Measurements from ENCODE around the gene PDCD4. TPM values are rescaled to one million over a fixed set of nuclear protein-coding genes. Genes with fewer than 3 reads are reported as not detected.

Gene PDCD4
- 23.3 and 31.1 TPM in 2 replicates for polyA plus RNA-seq (2012; rRNA removed)
- polyA plus RNA-seq (2012; cell fraction: cytosol; rRNA removed) = 33.5 and 54.6 TPM in 2 replicates
- 6.9 and 18.3 TPM in 2 replicates for polyA plus RNA-seq (2012; cell fraction: nucleus; rRNA removed)

DNA sequence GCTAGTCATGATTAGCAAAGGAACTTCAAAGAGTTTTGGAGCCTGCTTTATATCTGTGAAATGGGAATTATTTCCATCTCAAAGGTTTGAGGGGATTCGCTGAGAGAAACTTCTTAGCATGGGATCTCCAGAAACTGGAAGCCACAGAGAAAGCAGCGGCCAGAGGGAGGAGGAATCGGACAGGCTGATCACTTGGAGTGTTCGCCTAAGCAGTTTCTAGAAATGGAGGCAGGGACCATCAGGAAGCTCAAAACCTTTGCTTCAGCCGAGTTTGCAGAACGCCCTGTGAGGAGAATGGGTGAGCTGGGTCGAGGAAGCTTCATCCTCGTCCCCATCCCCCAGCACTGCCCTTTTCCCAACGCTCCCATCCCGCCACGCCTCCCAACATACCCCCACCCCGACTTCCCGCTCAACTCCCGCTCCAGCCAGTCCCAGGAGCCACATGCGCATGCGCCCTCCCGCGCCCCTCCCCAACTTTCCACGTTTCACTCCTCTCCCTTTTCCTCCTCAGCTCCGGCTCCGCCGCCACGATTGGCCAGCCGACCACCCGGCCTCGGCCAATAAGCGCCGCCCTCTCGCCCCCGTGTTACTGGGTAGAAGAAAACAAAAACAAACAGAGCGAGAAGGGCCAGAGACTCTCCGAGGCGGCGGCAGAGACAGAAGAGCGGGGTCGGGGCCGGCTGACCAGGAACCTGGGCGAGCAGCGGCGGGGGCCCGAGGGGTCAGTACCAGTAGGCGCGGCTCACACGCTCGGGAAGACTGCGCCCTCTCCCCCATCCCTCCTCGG is at the start of gene PDCD4:
Gene PDCD4 (plus strand): TSS at position 631 of the 787 bp plus-strand sequence. CDS start 4,100 bp downstream, outside the sequence.
- Histone ChIP-seq H3K4me3 (ENCODE audit: low read depth in 2 of 2, low read length in 1 of 2) (peak within 1 kb of the TSS; percentile 74 to 91), H2AFZ (ENCODE audit: low read depth) (peak within 1 kb of the TSS; percentile 96), H3K4me2 (peak within 1 kb of the TSS; percentile 86), H3K9ac (peak within 1 kb of the TSS; percentile 88), H3K79me2 (ENCODE audit: insufficient read depth) (peaks cover 36% of the 10 kb centered on the region), H3K27ac (ENCODE audit: low read depth in 2 of 2, low read length in 1 of 2) (peak within 1 kb of the TSS; percentile 88 to 97), H3F3A (replicated peaks; ENCODE audit: insufficient read depth) (peaks cover 3% of the 10 kb centered on the region), H3K36me3 (replicated peaks in 1 of 2; ENCODE audit: control insufficient read depth in 1 of 2, insufficient read depth in 2 of 2, low read length in 1 of 2) (peaks cover 5 to 8% of the 10 kb centered on the region in 2 experiments), H3K9me2 (no peaks in the 10 kb centered on the region), H3K9me3 (no peaks in the 10 kb centered on the region), H4K20me1 (ENCODE audit: insufficient read depth) (peaks cover 13% of the 10 kb centered on the region; the same call in 1 of the 2 replicates), H3K27me3 (ENCODE audit: insufficient read depth) (no peaks in the 10 kb centered on the region), H3K4me1 (ENCODE audit: control insufficient read depth in 1 of 2, insufficient read depth in 2 of 2, low read depth in 1 of 2, low read length in 1 of 2) (peaks cover 0 to 30% of the 10 kb centered on the region in 2 experiments; a peak in 2 of 4 replicates)
- ChIA-PET CTCF (interaction anchor here (0.6 to 1.0 kb wide), 4 partner anchors 68 to 271 kb away, joined by 3 read pairs; no protein-coding TSS in a partner anchor), POLR2A (interaction anchor here (0.6 to 1.3 kb wide), 10 partner anchors 11 to 90 kb away, joined by 3 to 12 read pairs (median 4); no protein-coding TSS in a partner anchor)
- peak; percentile 93 for DNase-seq
- 4% methylated on average over 36 of the region's 47 CpGs for WGBS (ENCODE audit: low lambda C conversion rate)
- TF ChIP-seq CTCF (IDR thresholded peaks at IDR 0.05) = no peak
- no peak for TF ChIP-seq EZH2phosphoT487 (IDR thresholded peaks at IDR 0.05; ENCODE audit: borderline replicate concordance, low read depth)
- TF ChIP-seq TCF12 (IDR thresholded peaks at IDR 0.05) = no peak
- TF ChIP-seq, protein P1, sequence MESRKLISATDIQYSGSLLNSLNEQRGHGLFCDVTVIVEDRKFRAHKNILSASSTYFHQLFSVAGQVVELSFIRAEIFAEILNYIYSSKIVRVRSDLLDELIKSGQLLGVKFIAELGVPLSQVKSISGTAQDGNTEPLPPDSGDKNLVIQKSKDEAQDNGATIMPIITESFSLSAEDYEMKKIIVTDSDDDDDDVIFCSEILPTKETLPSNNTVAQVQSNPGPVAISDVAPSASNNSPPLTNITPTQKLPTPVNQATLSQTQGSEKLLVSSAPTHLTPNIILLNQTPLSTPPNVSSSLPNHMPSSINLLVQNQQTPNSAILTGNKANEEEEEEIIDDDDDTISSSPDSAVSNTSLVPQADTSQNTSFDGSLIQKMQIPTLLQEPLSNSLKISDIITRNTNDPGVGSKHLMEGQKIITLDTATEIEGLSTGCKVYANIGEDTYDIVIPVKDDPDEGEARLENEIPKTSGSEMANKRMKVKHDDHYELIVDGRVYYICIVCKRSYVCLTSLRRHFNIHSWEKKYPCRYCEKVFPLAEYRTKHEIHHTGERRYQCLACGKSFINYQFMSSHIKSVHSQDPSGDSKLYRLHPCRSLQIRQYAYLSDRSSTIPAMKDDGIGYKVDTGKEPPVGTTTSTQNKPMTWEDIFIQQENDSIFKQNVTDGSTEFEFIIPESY (IDR thresholded peaks at IDR 0.05; ENCODE audit: borderline replicate concordance, low read depth) = no peak
- TF ChIP-seq REST (IDR thresholded peaks at IDR 0.05; ENCODE audit: low read depth, low read length) = no peak
- peak; percentile 62 for TF ChIP-seq POLR2AphosphoS5 (IDR thresholded peaks at IDR 0.05; ENCODE audit: low read depth, low read length)
- no peak for TF ChIP-seq GATA2 (CRISPR knock-in tag; IDR thresholded peaks at IDR 0.05)
- no peak for TF ChIP-seq RXRA (IDR thresholded peaks at IDR 0.05; ENCODE audit: borderline replicate concordance, low read depth)
- TF ChIP-seq, protein P2, sequence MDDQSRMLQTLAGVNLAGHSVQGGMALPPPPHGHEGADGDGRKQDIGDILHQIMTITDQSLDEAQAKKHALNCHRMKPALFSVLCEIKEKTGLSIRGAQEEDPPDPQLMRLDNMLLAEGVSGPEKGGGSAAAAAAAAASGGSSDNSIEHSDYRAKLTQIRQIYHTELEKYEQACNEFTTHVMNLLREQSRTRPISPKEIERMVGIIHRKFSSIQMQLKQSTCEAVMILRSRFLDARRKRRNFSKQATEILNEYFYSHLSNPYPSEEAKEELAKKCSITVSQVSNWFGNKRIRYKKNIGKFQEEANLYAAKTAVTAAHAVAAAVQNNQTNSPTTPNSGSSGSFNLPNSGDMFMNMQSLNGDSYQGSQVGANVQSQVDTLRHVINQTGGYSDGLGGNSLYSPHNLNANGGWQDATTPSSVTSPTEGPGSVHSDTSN (IDR thresholded peaks at IDR 0.05) = no peak
- TF ChIP-seq JUND (IDR thresholded peaks at IDR 0.05) = no peak
- no peak for TF ChIP-seq RCOR1 (IDR thresholded peaks at IDR 0.05; ENCODE audit: low read length)
- no peak for TF ChIP-seq IRF3 (IDR thresholded peaks at IDR 0.05; ENCODE audit: low read depth, low read length)
- no peak for TF ChIP-seq TEAD4 (IDR thresholded peaks at IDR 0.05; ENCODE audit: borderline replicate concordance, insufficient read depth)
- no peak for TF ChIP-seq FOXJ3 (CRISPR knock-in tag; IDR thresholded peaks at IDR 0.05)
- no peak for TF ChIP-seq FOXM1 (IDR thresholded peaks at IDR 0.05; ENCODE audit: low read depth)
- peak; percentile 65; the same call in 1 of the 2 replicates for TF ChIP-seq MXI1 (IDR thresholded peaks at IDR 0.05; ENCODE audit: low read depth, low read length)
- TF ChIP-seq NRF1 (IDR thresholded peaks at IDR 0.05; ENCODE audit: low read depth, low read length) = peak; percentile 84
- peak in 1 of 2 experiments; percentile 66; a peak in 2 of 4 replicates for TF ChIP-seq EP300 (IDR thresholded peaks at IDR 0.05; ENCODE audit: borderline replicate concordance in 1 of 2, low read depth in 1 of 2, low read length in 1 of 2)
- TF ChIP-seq YY1 (IDR thresholded peaks at IDR 0.05; ENCODE audit: low read depth) = 0 out of 2 replicates have a peak, but pooled peaks have one; percentile 36
- TF ChIP-seq TAF1 (IDR thresholded peaks at IDR 0.05; ENCODE audit: borderline replicate concordance, low read depth, low read length) = peak; percentile 56; the same call in 1 of the 2 replicates
- TF ChIP-seq RAD21 (IDR thresholded peaks at IDR 0.05; ENCODE audit: low read length) = no peak
- TF ChIP-seq, protein P3, sequence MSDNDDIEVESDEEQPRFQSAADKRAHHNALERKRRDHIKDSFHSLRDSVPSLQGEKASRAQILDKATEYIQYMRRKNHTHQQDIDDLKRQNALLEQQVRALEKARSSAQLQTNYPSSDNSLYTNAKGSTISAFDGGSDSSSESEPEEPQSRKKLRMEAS (IDR thresholded peaks at IDR 0.05; ENCODE audit: low read depth) = peak; percentile 82

Measured in SK-N-SH (cell line).